Tibial nerve (tissue), 4 donors: Measurements from ENCODE around the gene NGRN. TPM values are rescaled to one million over a fixed set of nuclear protein-coding genes. Genes with fewer than 3 reads are reported as not detected.
"Not testable (repeated sequence)": the region's sequence is repeated elsewhere in the genome, so short reads cannot be mapped to it uniquely, and the experiment has no call there.

Source experiments
- DNase-seq, 2 donors: peaks; one replicate each; pipeline ENCODE4 v3.0.0-alpha.2; 2019; ENCODE audit warnings: low spot score in 2 of 2
- H3K27ac ChIP-seq, 4 donors: fragments of 200-600 bp; sonication (generic) in 3 of 4; one replicate each; pipeline ENCODE4 v1.5.1; 2017 to 2019; ENCODE audit warnings: mild to moderate bottlenecking in 1 of 4
- H3K27me3 ChIP-seq, 2 donors: fragments of 200-600 bp; sonication (generic) in 1 of 2; one replicate each; pipeline versions ENCODE4 v1.5.1 to v1.6.0; 2017 to 2019
- H3K36me3 ChIP-seq, 3 donors: fragments of 200-600 bp; sonication (generic); one replicate each; pipeline ENCODE4 v1.5.1; 2018 to 2019
- H3K4me1 ChIP-seq, 4 donors: fragments of 200-600 bp; sonication (generic) in 3 of 4; one replicate each; pipeline ENCODE4 v1.5.1; 2017 to 2019
- H3K4me3 ChIP-seq, 4 donors: fragments of 200-600 bp; sonication (generic) in 3 of 4; one replicate each; pipeline ENCODE4 v1.5.1; 2017 to 2019; ENCODE audit warnings: mild to moderate bottlenecking in 1 of 4, moderate library complexity in 1 of 4
- H3K9me3 ChIP-seq, 4 donors: fragments of 200-600 bp; sonication (generic) in 3 of 4; one replicate each; pipeline ENCODE4 v1.5.1; 2017 to 2019
- EP300 ChIP-seq, 2 donors: sonication (generic); formaldehyde crosslinking; IDR thresholded peaks; one replicate each; pipeline ENCODE4 v1.6.1; 2017; ENCODE audit warnings: antibody characterized with exemption in 2 of 2, mild to moderate bottlenecking in 1 of 2
- POLR2A ChIP-seq, 2 donors: fragments of 450-650 bp; IDR thresholded peaks; one replicate each; pipeline ENCODE4 v1.6.1; 2017; ENCODE audit warnings: antibody characterized with exemption in 2 of 2, mild to moderate bottlenecking in 2 of 2, moderate library complexity in 2 of 2
- WGBS, 2 donors: methylation state at CpG; one replicate each; pipeline ENCODE4 v1.1.5; 2018; 5-methylcytosine and 5-hydroxymethylcytosine counted together
- total RNA-seq, 4 donors: library from RNA; depleted of rRNA; stranded (reverse); fragments of >200 nt; gene quantifications; one replicate each; pipeline ENCODE4 v1.1.0, GENCODE V29; 2016
- TF ChIP-seq, protein P1 (sequence below), 5 experiments: fragments of 200-600 bp in 3 of 5; fragments of 450-650 bp in 2 of 5; sonication (generic) in 3 of 5; IDR thresholded peaks; one replicate each; pipeline ENCODE4 v1.5.1; 2016 to 2019; ENCODE audit warnings: antibody characterized with exemption in 5 of 5, mild to moderate bottlenecking in 3 of 5, moderate library complexity in 2 of 5

NGRN gene
- total RNA-seq, 4 donors from 2014 or later: 70.1 to 90.0 (median 74.6) TPM

DNA sequence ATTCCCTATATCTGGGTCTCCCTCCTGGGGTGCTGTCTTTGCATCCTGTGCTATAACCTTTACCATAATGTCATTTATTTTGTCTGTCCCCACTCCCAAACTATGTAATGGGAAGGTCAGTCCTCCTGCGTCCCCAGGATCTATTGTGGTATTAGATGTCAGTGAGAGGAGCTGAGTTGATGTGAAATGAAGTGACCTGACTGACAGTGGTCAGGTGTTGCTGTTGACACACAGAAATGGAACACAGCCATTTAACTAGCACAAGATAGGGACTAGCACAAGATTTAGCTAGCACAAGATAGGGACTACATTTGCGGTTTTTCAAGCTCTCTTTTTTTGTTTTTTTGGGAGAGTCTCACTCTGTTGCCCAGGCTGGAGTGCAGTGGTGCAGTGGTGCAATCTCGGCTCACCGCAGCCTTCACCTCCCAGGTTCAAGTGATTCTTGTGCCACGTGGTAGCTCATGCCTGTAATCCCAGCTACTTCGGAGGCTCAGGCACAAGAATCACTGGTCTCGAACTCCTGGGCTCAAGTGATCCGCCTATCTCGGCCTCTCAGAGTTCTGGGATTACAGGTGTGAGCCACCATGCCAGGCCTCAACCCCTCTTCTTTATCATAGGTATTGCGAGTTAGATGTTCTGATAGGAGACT lies 5.2 kb downstream of the NGRN start:
- H3K9me3 ChIP-seq: no peaks in the 10 kb centered on the region
- H3K4me1 ChIP-seq: peaks cover 0 to 52% (median 34%) of the 10 kb centered on the region in 4 donors
- TF ChIP-seq EP300 (IDR thresholded peaks at IDR 0.05) (no peak), POLR2A (IDR thresholded peaks at IDR 0.05) (no peak)
- TF ChIP-seq, protein P1, sequence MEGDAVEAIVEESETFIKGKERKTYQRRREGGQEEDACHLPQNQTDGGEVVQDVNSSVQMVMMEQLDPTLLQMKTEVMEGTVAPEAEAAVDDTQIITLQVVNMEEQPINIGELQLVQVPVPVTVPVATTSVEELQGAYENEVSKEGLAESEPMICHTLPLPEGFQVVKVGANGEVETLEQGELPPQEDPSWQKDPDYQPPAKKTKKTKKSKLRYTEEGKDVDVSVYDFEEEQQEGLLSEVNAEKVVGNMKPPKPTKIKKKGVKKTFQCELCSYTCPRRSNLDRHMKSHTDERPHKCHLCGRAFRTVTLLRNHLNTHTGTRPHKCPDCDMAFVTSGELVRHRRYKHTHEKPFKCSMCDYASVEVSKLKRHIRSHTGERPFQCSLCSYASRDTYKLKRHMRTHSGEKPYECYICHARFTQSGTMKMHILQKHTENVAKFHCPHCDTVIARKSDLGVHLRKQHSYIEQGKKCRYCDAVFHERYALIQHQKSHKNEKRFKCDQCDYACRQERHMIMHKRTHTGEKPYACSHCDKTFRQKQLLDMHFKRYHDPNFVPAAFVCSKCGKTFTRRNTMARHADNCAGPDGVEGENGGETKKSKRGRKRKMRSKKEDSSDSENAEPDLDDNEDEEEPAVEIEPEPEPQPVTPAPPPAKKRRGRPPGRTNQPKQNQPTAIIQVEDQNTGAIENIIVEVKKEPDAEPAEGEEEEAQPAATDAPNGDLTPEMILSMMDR (IDR thresholded peaks at IDR 0.05): no peak
- no peaks in the 10 kb centered on the region for H3K27me3 ChIP-seq
- no peak for DNase-seq
- 89 to 92% methylated on average over 10 of the region's 10 CpGs for WGBS, 2 donors
- no peak overlapping the region for H3K27ac ChIP-seq
- H3K4me3 ChIP-seq: no peak overlapping the region
- H3K36me3 ChIP-seq: peaks cover 0 to 75% (median 12%) of the 10 kb centered on the region in 3 donors

DNA sequence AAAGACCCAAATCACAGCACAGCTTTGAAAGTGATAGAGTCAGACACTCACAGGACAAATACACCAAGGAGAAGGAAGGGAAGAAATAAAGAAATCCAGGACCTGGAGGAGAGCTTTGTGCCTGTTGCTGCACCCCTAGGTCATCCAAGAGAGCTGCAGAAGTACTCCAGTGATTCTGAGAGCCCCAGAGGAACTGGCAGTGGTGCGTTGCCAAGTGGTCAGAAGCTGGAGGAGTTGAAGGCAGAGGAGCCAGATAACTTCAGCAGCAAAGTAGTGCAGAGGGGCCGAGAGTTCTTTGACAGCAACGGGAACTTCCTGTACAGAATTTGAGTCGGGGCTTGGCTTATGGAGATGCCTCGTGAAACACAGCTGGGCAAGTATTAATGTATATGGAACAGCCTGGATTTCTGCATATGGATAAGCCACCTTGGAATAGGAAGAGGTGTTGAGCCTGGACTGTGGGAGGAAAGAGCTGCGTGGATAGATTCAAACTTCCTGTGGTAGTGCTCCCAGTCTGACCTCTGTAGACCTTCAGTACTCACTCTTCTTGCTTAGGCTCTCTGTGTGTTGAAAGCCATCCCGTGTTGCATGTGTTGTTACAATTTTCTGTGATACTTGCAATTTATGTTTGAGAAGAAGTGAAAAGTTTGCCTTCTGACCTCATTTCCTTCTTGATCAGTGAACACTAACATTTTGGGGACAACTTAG lies 6.1 kb downstream of the NGRN start:
- no peaks in the 10 kb centered on the region for H3K9me3 ChIP-seq
- no peaks in the 10 kb centered on the region for H3K27me3 ChIP-seq
- no peak overlapping the region for H3K4me3 ChIP-seq
- TF ChIP-seq, protein P1 (IDR thresholded peaks at IDR 0.05): no peak
- TF ChIP-seq POLR2A (IDR thresholded peaks at IDR 0.05): no peak
- no peak for TF ChIP-seq EP300 (IDR thresholded peaks at IDR 0.05)
- 68 to 71% methylated on average over 7 of the region's 7 CpGs for WGBS, 2 donors
- no peak overlapping the region for H3K27ac ChIP-seq
- H3K36me3 ChIP-seq: peaks cover 0 to 84% (median 12%) of the 10 kb centered on the region in 3 donors
- H3K4me1 ChIP-seq: peaks cover 0 to 49% (median 32%) of the 10 kb centered on the region in 4 donors
- no peak for DNase-seq

DNA sequence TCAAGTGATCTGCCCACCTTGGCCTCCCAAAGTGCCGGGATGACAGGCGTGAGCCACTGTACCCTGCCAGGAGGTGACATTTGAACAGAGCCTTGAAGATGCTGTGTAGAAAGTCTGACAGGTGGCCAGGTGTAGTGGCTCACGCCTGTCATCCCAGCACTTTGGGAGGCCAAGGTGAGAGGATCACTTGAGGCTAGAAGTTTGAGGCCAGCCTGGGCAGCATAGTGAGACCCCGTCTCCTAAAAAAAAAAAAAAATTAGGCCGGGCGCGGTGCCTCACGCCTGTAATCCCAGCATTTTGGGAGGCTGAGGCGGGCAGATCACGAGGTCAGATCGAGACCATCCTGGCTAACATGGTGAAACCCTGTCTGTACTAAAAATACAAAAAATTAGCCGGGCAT lies 13.0 kb downstream of the NGRN start:
- H3K27me3 ChIP-seq, DNase-seq, H3K27ac ChIP-seq, H3K4me1 ChIP-seq, H3K4me3 ChIP-seq, H3K9me3 ChIP-seq: not testable (repeated sequence)
- 96 to 97% methylated on average over 12 of the region's 12 CpGs for WGBS, 2 donors
- H3K36me3 ChIP-seq: peaks cover 0 to 31% (median 0%) of the 10 kb centered on the region in 3 donors

DNA sequence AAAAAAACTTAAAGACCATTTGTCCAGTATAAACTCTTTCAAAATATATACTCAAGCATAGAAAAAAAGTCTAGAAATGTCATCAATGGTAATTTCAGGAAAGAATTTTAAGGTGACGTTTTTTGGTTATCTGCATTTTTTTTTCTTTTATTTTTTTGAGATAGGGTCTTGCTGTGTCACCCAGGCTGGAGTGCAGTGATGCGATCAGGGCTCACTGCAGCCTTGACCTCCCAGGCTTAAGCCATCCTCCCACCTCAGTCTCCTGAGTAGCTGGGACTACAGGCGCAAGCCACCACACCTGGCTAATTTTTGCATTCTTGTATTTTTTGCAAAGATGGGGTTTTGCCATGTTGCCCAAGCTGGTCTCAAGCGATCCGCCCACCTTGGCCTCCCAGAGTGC lies 15.3 kb downstream of the NGRN start:
- not testable (repeated sequence) for H3K4me1 ChIP-seq
- WGBS, 2 donors: 89 to 90% methylated on average over 5 of the region's 5 CpGs

DNA sequence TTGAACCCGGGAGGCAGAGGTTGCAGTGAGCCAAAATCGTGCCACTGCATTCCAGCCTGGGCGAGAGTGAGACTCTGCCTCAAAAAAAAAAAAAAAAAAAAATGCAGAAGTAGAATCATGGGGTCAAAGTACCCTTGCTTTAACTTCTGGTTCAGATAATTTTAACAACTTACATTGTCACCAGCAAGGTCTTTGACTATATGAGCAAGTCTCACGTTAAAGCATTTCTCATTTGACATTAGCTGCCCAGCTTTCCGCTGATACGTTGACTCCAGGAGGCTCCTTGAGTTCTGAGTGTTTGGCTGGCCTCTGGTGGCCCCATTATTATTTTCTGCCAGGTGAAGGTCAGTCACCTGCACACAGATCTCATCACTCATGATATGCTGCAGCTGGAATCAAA lies 16.2 kb downstream of the NGRN start:
- not testable (repeated sequence) for DNase-seq, H3K27ac ChIP-seq, H3K9me3 ChIP-seq, H3K4me1 ChIP-seq, H3K36me3 ChIP-seq, H3K27me3 ChIP-seq, H3K4me3 ChIP-seq
- 71 to 78% methylated on average over 6 of the region's 6 CpGs for WGBS, 2 donors

More for the DNA sequence above, 15.3 kb downstream of the NGRN start:
- not testable (repeated sequence) for H3K9me3 ChIP-seq, H3K27ac ChIP-seq, H3K27me3 ChIP-seq, H3K4me3 ChIP-seq, DNase-seq
- peaks cover 0 to 17% (median 0%) of the 10 kb centered on the region in 3 donors for H3K36me3 ChIP-seq

DNA sequence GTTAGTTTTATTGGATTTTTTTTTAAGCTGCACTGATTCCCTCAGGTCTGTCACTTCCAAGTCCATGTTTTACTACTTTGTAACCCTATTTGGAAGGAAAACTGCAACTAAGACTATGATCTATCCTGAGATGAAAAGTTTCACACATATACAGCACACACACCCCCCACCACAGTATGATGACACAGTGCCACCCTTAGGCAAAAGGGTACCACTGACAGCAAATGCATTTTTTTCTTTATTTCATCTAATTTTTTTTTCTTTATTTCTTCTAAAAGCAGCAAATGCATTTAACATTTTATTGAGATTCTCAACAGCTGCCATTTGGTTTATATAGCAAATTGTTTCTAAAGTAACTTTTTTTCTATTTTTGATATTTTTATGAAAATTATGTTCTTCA lies 21.2 kb downstream of the NGRN start:
- H3K9me3 ChIP-seq: no peaks in the 10 kb centered on the region
- H3K27me3 ChIP-seq: no peaks in the 10 kb centered on the region
- DNase-seq: no peak
- H3K4me1 ChIP-seq: no peaks in the 10 kb centered on the region
- no peak overlapping the region for H3K27ac ChIP-seq
- H3K36me3 ChIP-seq: peaks cover 0 to 10% (median 0%) of the 10 kb centered on the region in 3 donors
- no peak overlapping the region for H3K4me3 ChIP-seq
- TF ChIP-seq, protein P1 (IDR thresholded peaks at IDR 0.05): peak in 1 of 5 experiments; percentile 19
- TF ChIP-seq POLR2A (IDR thresholded peaks at IDR 0.05): no peak
